ENCODE measurements around the gene ZNF701. TPM values are rescaled to one million over a fixed set of nuclear protein-coding genes. Genes with fewer than 3 reads are reported as not detected.

Gene ZNF701
- total RNA-seq, 1 experiment from 2014 or later, result 40.3 TPM

- ChIA-PET CTCF (interaction anchor here (0.6 to 1.9 kb wide), 3 partner anchors 35 to 66 kb away, joined by 3 to 5 read pairs (median 5); partner anchors contain the start of gene ZNF808), POLR2A (no interaction called here)
- TF ChIP-seq GABPB1 (CRISPR knock-in tag; IDR thresholded peaks at IDR 0.05) (no peak), ZNF532 (CRISPR knock-in tag; IDR thresholded peaks at IDR 0.05; ENCODE audit: borderline replicate concordance) (no peak), ATF3 (CRISPR knock-in tag; conservative IDR thresholded peaks at IDR 0.05) (no peak), USF1 (CRISPR knock-in tag; IDR thresholded peaks at IDR 0.05) (no peak), JAZF1 (CRISPR knock-in tag; IDR thresholded peaks at IDR 0.05) (no peak), MXD4 (CRISPR knock-in tag; IDR thresholded peaks at IDR 0.05; ENCODE audit: borderline replicate concordance) (no peak), CREB1 (CRISPR knock-in tag; IDR thresholded peaks at IDR 0.05) (no peak), ZNF138 (CRISPR knock-in tag; conservative IDR thresholded peaks at IDR 0.05) (no peak), ZNF512 (CRISPR knock-in tag; IDR thresholded peaks at IDR 0.05; ENCODE audit: borderline replicate concordance) (no peak)
- DNase-seq (ENCODE audit: low spot score), result no peak
- peaks cover 44% of the 10 kb centered on the region for H3K4me1 Mint-ChIP-seq
- no peaks in the 10 kb centered on the region for H3K27me3 Mint-ChIP-seq (ENCODE audit: low read depth)
- H3K9me3 Mint-ChIP-seq, result no peaks in the 10 kb centered on the region
- H3K4me3 Mint-ChIP-seq, result no peak overlapping the region
- 0 out of 2 replicates have a peak, but pooled peaks cover 7% of the 10 kb centered on the region for H3K36me3 Mint-ChIP-seq
- peak overlapping the region; percentile 80 for H3K27ac Mint-ChIP-seq
- no peak for ATAC-seq
Measured at GRCh38 chr19:52566588-52566987, 3.5 kb upstream of the ZNF701 start.

GRCh38 chr19:52567921-52568320 lies 2.2 kb upstream of the ZNF701 start:
- Mint-ChIP-seq H3K36me3 (peaks cover 16% of the 10 kb centered on the region), H3K27ac (no peak overlapping the region), H3K4me1 (peaks cover 47% of the 10 kb centered on the region), H3K9me3 (no peaks in the 10 kb centered on the region), H3K27me3 (ENCODE audit: low read depth) (no peaks in the 10 kb centered on the region), H3K4me3 (no peak overlapping the region)
- ATAC-seq (no peak), DNase-seq (ENCODE audit: low spot score) (no peak)
- CTCF ChIA-PET, result no interaction called here
- POLR2A ChIA-PET, result interaction anchor here (0.6 kb wide), 1 partner anchor 769 kb away, joined by 4 read pairs; no protein-coding TSS in a partner anchor
- no peak for TF ChIP-seq CBFB (CRISPR knock-in tag; IDR thresholded peaks at IDR 0.05; ENCODE audit: low read depth)
- no peak for TF ChIP-seq CREB1 (CRISPR knock-in tag; IDR thresholded peaks at IDR 0.05)
- no peak for TF ChIP-seq HMGA2 (CRISPR knock-in tag; IDR thresholded peaks at IDR 0.05)
- no peak for TF ChIP-seq ZNF281 (CRISPR knock-in tag; IDR thresholded peaks at IDR 0.05)
- no peak for TF ChIP-seq ZNF532 (CRISPR knock-in tag; IDR thresholded peaks at IDR 0.05; ENCODE audit: borderline replicate concordance)
- no peak for TF ChIP-seq ARID4B (CRISPR knock-in tag; IDR thresholded peaks at IDR 0.05; ENCODE audit: borderline replicate concordance)
- TF ChIP-seq TCF7 (CRISPR knock-in tag; IDR thresholded peaks at IDR 0.05; ENCODE audit: low read depth), result no peak

Data from WTC11 (cell line).